Neural progenitor cell (in vitro differentiated cells): ENCODE measurements around the gene NEDD4L. TPM values are rescaled to one million over a fixed set of nuclear protein-coding genes. Genes with fewer than 3 reads are reported as not detected.

Source experiments
- DNase-seq: peaks from one replicate; pipeline ENCODE4 v3.0.0-alpha.2; 2016; ENCODE audit warnings: low spot score
- H2AFZ ChIP-seq: fragments of 200-600 bp; sonication (generic); replicated peaks from 2 replicates; pipeline ENCODE4 v1.6.1; 2016; ENCODE audit warnings: antibody characterized with exemption
- H3F3A ChIP-seq: fragments of 200-600 bp; sonication (generic); 2 replicates; pipeline ENCODE4 v1.6.1; 2016; ENCODE audit warnings: antibody characterized with exemption, low read depth
- H3K27ac ChIP-seq: fragments of 200-600 bp; sonication (generic); 2 replicates; pipeline ENCODE4 v1.5.1; 2016; ENCODE audit warnings: mild to moderate bottlenecking
- H3K27me3 ChIP-seq: fragments of 200-600 bp; sonication (generic); 2 replicates; pipeline ENCODE4 v1.6.1; 2016; ENCODE audit warnings: mild to moderate bottlenecking, moderate library complexity
- H3K36me3 ChIP-seq: fragments of 200-600 bp; sonication (generic); 2 replicates; pipeline ENCODE4 v1.5.1; 2016
- H3K4me1 ChIP-seq: fragments of 200-600 bp; sonication (generic); 2 replicates; pipeline ENCODE4 v1.6.1; 2016; ENCODE audit warnings: mixed run types
- H3K4me2 ChIP-seq: fragments of 200-600 bp; sonication (generic); 2 replicates; pipeline ENCODE4 v1.6.1; 2016
- H3K4me3 ChIP-seq: fragments of 200-600 bp; sonication (generic); 2 replicates; pipeline ENCODE4 v1.5.1; 2016
- H3K79me2 ChIP-seq: fragments of 200-600 bp; sonication (generic); 2 replicates; pipeline ENCODE4 v1.6.1; 2016; ENCODE audit warnings: low read depth
- H3K9ac ChIP-seq: fragments of 200-600 bp; sonication (generic); 2 replicates; pipeline ENCODE4 v1.6.1; 2016
- H3K9me3 ChIP-seq: fragments of 200-600 bp; sonication (generic); 2 replicates; pipeline ENCODE4 v1.5.1; 2016; ENCODE audit warnings: low read depth
- H4K20me1 ChIP-seq: fragments of 200-600 bp; sonication (generic); 2 replicates; pipeline ENCODE4 v1.6.1; 2016; ENCODE audit warnings: low read depth
- H3K27ac Mint-ChIP-seq: 3 replicates; pipeline ENCODE4 v1.8.0; 2021; ENCODE audit warnings: mixed read lengths
- H3K27me3 Mint-ChIP-seq: 2 replicates; pipeline ENCODE4 v1.8.0; 2022; ENCODE audit warnings: low read depth, mild to moderate bottlenecking, inconsistent platforms, moderate library complexity, mixed read lengths; ENCODE audit not compliant: insufficient read depth
- H3K36me3 Mint-ChIP-seq: 3 replicates; pipeline ENCODE4 v1.8.0; 2021; ENCODE audit warnings: mixed read lengths
- H3K4me1 Mint-ChIP-seq: 3 replicates; pipeline ENCODE4 v1.8.0; 2021; ENCODE audit warnings: mixed read lengths
- H3K4me3 Mint-ChIP-seq: 3 replicates; pipeline ENCODE4 v1.8.0; 2021; ENCODE audit warnings: mild to moderate bottlenecking, moderate library complexity, mixed read lengths
- H3K9me3 Mint-ChIP-seq: 3 replicates; pipeline ENCODE4 v1.8.0; 2020; ENCODE audit warnings: mixed read lengths
- CTCF ChIP-seq: fragments of 200-600 bp; sonication (generic); IDR thresholded peaks from 2 replicates; pipeline ENCODE4 v1.5.1; 2017; ENCODE audit warnings: antibody characterized with exemption, mild to moderate bottlenecking
- EZH2 ChIP-seq: fragments of 200-600 bp; sonication (generic); IDR thresholded peaks from 2 replicates; pipeline ENCODE4 v1.6.1; 2017; ENCODE audit warnings: antibody characterized with exemption, mild to moderate bottlenecking, moderate library complexity
- EZH2phosphoT487 ChIP-seq: fragments of 200-600 bp; sonication (generic); IDR thresholded peaks from 2 replicates; pipeline ENCODE4 v1.6.1; 2017; ENCODE audit warnings: antibody characterized with exemption
- microRNA counts: library from miRNA; unstranded; fragments of <30 nt; microRNA quantifications from one replicate; lab custom pipeline; 2016
- microRNA-seq: library from miRNA; unstranded; fragments of <30 nt; microRNA quantifications from one replicate; pipeline ENCODE4, GENCODE V29; 2016
- small RNA-seq: library from RNA; depleted of rRNA; stranded (forward); fragments of <200 nt; gene quantifications from one replicate; pipeline ENCODE3, GENCODE V24; 2015
- total RNA-seq: library from RNA; depleted of rRNA; stranded (reverse); fragments of >200 nt; gene quantifications from 2 replicates; pipeline ENCODE4 v1.2.3, GENCODE V29; 2015; ENCODE audit warnings: low replicate concordance

NEDD4L gene
- total RNA-seq, 1 donor from 2014 or later = 55.5 TPM

DNA sequence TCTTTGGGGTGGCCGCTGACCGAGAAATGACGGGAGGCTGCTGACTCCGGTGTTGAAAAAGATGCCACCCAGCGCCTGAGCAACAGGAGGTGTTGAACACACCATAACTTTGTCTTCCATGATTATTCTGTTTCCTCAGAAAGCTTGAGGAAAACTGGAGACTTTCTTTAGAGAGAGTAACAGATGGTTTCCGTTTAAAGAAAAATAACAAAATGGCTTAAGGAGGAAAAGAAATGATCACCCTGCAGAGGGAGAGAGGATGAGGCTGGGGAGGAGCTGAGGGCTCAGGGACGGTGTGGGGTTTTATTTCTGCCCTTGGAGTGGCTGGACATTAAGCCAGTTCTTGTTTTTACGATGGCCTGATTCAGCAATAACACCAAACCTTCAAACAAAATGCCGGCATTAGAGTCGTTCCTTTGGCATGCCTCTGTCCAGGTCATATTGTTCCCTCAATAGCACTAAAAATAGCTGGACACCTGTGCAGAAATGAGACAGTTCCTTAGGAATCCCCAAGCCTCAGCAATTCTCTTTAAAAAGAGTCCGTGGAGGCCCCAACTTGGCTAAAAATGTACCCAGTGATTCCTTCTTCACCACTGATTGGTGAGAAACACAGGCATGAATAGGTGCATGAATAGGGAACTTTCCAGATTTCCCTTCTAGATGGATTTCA, 402.5 kb downstream of the NEDD4L start:
- Histone ChIP-seq H3K4me3 (no peak overlapping the region), H3K79me2 (no peaks in the 10 kb centered on the region), H3K27ac (no peak overlapping the region), H3K36me3 (no peaks in the 10 kb centered on the region), H3K27me3 (no peaks in the 10 kb centered on the region), H3K9ac (no peak overlapping the region), H3F3A (peaks cover 9% of the 10 kb centered on the region), H3K4me2 (peak overlapping the region; percentile 32), H3K4me1 (peaks cover 40% of the 10 kb centered on the region), H3K9me3 (no peaks in the 10 kb centered on the region), H2AFZ (peak overlapping the region; percentile 29), H4K20me1 (no peaks in the 10 kb centered on the region)
- Mint-ChIP-seq H3K36me3 (peaks cover 2% of the 10 kb centered on the region), H3K4me3 (no peak overlapping the region), H3K27me3 (peaks cover 10% of the 10 kb centered on the region), H3K4me1 (peaks cover 52% of the 10 kb centered on the region), H3K27ac (peak overlapping the region; percentile 39), H3K9me3 (no peaks in the 10 kb centered on the region)
- no peak for DNase-seq
- no peak for TF ChIP-seq CTCF
- no peak for TF ChIP-seq EZH2phosphoT487

DNA sequence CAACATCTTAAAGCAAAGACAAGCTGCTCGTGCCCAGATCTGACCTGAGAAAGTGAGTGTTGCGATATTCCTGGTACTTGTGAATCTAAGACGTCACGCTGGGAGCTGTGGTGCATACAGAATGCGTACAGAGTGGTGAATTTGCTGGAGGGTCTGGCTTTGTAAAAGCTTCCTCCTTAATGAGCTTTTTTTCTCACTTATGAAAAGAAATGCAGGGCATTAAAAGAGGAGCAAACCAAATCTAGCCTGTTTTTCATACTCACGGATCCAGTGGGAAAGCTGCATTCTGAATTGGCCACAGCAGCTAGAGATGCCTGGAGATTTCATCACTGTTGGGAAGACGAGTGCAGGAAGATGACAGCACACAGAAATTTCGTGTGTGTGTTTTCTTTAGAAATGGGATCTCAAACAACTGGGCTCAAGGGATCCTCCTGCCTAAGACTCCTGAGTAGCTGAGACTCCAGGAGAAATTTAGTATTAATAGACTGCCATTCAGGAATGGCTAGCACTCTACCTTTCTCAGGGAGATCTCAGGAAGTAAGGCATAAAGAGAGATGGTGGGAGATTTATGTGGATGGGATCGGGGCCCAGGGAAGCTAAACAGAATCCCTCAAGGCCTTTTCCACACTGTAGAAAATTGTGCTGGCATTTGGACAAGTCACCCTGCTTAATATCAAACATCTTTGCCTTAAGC, 403.5 kb downstream of the NEDD4L start:
- H3K4me3 ChIP-seq = no peak overlapping the region
- DNase-seq = peak; percentile 65
- H4K20me1 ChIP-seq = no peaks in the 10 kb centered on the region
- H3F3A ChIP-seq = peaks cover 9% of the 10 kb centered on the region
- H3K9ac ChIP-seq = no peak overlapping the region
- no peaks in the 10 kb centered on the region for H3K79me2 ChIP-seq
- H3K4me3 Mint-ChIP-seq = peak overlapping the region; percentile 4
- H3K36me3 ChIP-seq = no peaks in the 10 kb centered on the region
- peaks cover 49% of the 10 kb centered on the region for H3K4me1 Mint-ChIP-seq
- H3K36me3 Mint-ChIP-seq = peaks cover 2% of the 10 kb centered on the region
- peak overlapping the region; percentile 80 for H2AFZ ChIP-seq
- H3K4me2 ChIP-seq = peak overlapping the region; percentile 32
- H3K9me3 Mint-ChIP-seq = no peaks in the 10 kb centered on the region
- H3K27me3 ChIP-seq = no peaks in the 10 kb centered on the region
- H3K9me3 ChIP-seq = no peaks in the 10 kb centered on the region
- H3K27ac Mint-ChIP-seq = peak overlapping the region; percentile 53
- TF ChIP-seq CTCF (no peak), EZH2 (no peak), EZH2phosphoT487 (no peak)
- no peak overlapping the region for H3K27ac ChIP-seq
- peaks cover 9% of the 10 kb centered on the region for H3K27me3 Mint-ChIP-seq
- peaks cover 40% of the 10 kb centered on the region for H3K4me1 ChIP-seq

- no peak for DNase-seq
- Histone ChIP-seq H3K27ac (no peak overlapping the region), H4K20me1 (no peaks in the 10 kb centered on the region), H3K4me1 (peaks cover 20% of the 10 kb centered on the region), H3K4me3 (no peak overlapping the region), H3K9ac (no peak overlapping the region), H3K79me2 (no peaks in the 10 kb centered on the region), H3K27me3 (no peaks in the 10 kb centered on the region), H3K4me2 (no peak overlapping the region), H3F3A (peaks cover 9% of the 10 kb centered on the region), H3K9me3 (no peaks in the 10 kb centered on the region), H2AFZ (no peak overlapping the region), H3K36me3 (no peaks in the 10 kb centered on the region)
- Mint-ChIP-seq H3K27ac (no peak overlapping the region), H3K9me3 (no peaks in the 10 kb centered on the region), H3K36me3 (peaks cover 2% of the 10 kb centered on the region), H3K27me3 (peaks cover 7% of the 10 kb centered on the region), H3K4me3 (no peak overlapping the region), H3K4me1 (peaks cover 45% of the 10 kb centered on the region)
- TF ChIP-seq EZH2 (no peak), CTCF (no peak), EZH2phosphoT487 (no peak)
These were observed 405.4 kb downstream of the NEDD4L start for GRCh38 chr18:58449464-58449863.

MicroRNAs encoded within 50 kb of the gene (microRNA counts, 767-probe panel; counts per million panel counts)
- 460 counts per million, percentile 90 among the panel's probes with 10 or more counts for microRNA hsa-miR-122-5p (lab: Ali Mortazavi, UCI)

Small RNA genes lying within 50 kb of the gene (microRNA-seq; reads per million reads assigned to microRNA genes)
- gene MIR3591 = not detected

Small RNA genes lying within 50 kb of the gene (small RNA-seq; reads per million reads assigned to genes)
- gene HMGN1P30 (not detected), gene MIR3591 (not detected)

Other genes starting within 250 kb of the NEDD4L start
- gene ATP8B1, start 240.9 kb upstream of the NEDD4L start, total RNA-seq = 0.03 and 0.15 TPM in 2 replicates